HepG2 (cell line): ENCODE results near the gene ECT2. TPM values are rescaled to one million over a fixed set of nuclear protein-coding genes. Genes with fewer than 3 reads are reported as not detected.

Experiments
- BCLAF1 ChIP-seq: fragments of 450-650 bp; IDR thresholded peaks from 2 replicates; pipeline ENCODE4 v1.6.1; 2017; ENCODE audit warnings: mild to moderate bottlenecking
- CREM ChIP-seq, 2 experiments: sonication (generic) in 1 of 2; formaldehyde crosslinking in 1 of 2; IDR thresholded peaks; 2 replicates each; pipeline versions ENCODE4 v1.4.0 to v1.6.1; 2016 to 2020; ENCODE audit warnings: antibody characterized with exemption in 1 of 2, mild to moderate bottlenecking in 1 of 2, missing genetic modification reagents in 1 of 2
- E2F5 ChIP-seq: sonication (generic); formaldehyde crosslinking; conservative IDR thresholded peaks from 2 replicates; pipeline ENCODE4 v1.4.0; 2020; ENCODE audit warnings: missing genetic modification reagents
- FOXK2 ChIP-seq: fragments of 450-650 bp; IDR thresholded peaks from 2 replicates; pipeline ENCODE4 v1.6.1; 2016
- FOXM1 ChIP-seq: sonication (generic); formaldehyde crosslinking; IDR thresholded peaks from 2 replicates; pipeline ENCODE4 v1.5.0; 2020; ENCODE audit warnings: missing genetic modification reagents
- GPN1 ChIP-seq: sonication (generic); formaldehyde crosslinking; IDR thresholded peaks from 2 replicates; pipeline ENCODE4 v1.5.1; 2020; ENCODE audit warnings: missing genetic modification reagents, borderline replicate concordance
- HHEX ChIP-seq: IDR thresholded peaks from 2 replicates; pipeline ENCODE4 v1.6.1; 2016; ENCODE audit warnings: control low read depth
- RFX1 ChIP-seq: fragments of 450-650 bp; IDR thresholded peaks from 2 replicates; pipeline ENCODE4 v1.6.1; 2017
- SOX6 ChIP-seq, 2 experiments: fragments of 450-650 bp in 1 of 2; sonication (generic) in 1 of 2; formaldehyde crosslinking in 1 of 2; IDR thresholded peaks; 2 replicates each; pipeline versions ENCODE4 v1.4.0 to v1.6.1; 2017 to 2020; ENCODE audit warnings: antibody characterized with exemption in 1 of 2, mild to moderate bottlenecking in 1 of 2, missing genetic modification reagents in 1 of 2
- SRF ChIP-seq: IDR thresholded peaks from 2 replicates; pipeline ENCODE4 v1.6.1; 2011; ENCODE audit warnings: mild to moderate bottlenecking, low read depth, low read length, moderate library complexity
- TERF1 ChIP-seq: sonication (generic); formaldehyde crosslinking; IDR thresholded peaks from 2 replicates; pipeline ENCODE4 v1.8.0; 2022; ENCODE audit warnings: mild to moderate bottlenecking, missing genetic modification reagents, moderate library complexity
- ZNF30 ChIP-seq: sonication (generic); formaldehyde crosslinking; IDR thresholded peaks from 2 replicates; pipeline ENCODE4 v1.5.0; 2020; ENCODE audit warnings: mild to moderate bottlenecking, missing genetic modification reagents
- ZNF350 ChIP-seq: sonication (generic); formaldehyde crosslinking; IDR thresholded peaks from 2 replicates; pipeline ENCODE4 v1.4.0; 2020; ENCODE audit warnings: mild to moderate bottlenecking, low read depth, missing genetic modification reagents, borderline replicate concordance
- ZNF644 ChIP-seq: IDR thresholded peaks from 2 replicates; pipeline ENCODE4 v1.6.1; 2016; ENCODE audit warnings: low read depth
- ZNF775 ChIP-seq: sonication (generic); formaldehyde crosslinking; IDR thresholded peaks from 2 replicates; pipeline ENCODE4 v1.4.0; 2020; ENCODE audit warnings: missing genetic modification reagents, mild to moderate bottlenecking, moderate library complexity, borderline replicate concordance
- ZNF83 ChIP-seq: sonication (generic); formaldehyde crosslinking; IDR thresholded peaks from 2 replicates; pipeline ENCODE4 v1.4.0; 2020; ENCODE audit warnings: missing genetic modification reagents, mild to moderate bottlenecking, borderline replicate concordance
- ZNF878 ChIP-seq: sonication (generic); formaldehyde crosslinking; IDR thresholded peaks from 2 replicates; pipeline ENCODE4 v1.8.1; 2023; ENCODE audit warnings: mild to moderate bottlenecking, missing genetic modification reagents, moderate library complexity
- polyA plus RNA-seq, 8 experiments: library from polyadenylated mRNA; depleted of rRNA in 3 of 8; stranded (reverse) in 7 of 8; unstranded in 1 of 8; fragments of >200 nt; fragmentation: Illumina TruSeq in 4 of 8; extraction: Trizol in 4 of 8; gene quantifications; 2 replicates each; pipeline versions ENCODE4 v1.2.1 to v1.2.3, GENCODE V29; 2011 to 2016; ENCODE audit warnings: low read depth in 4 of 8, missing spikeins in 1 of 8, mixed read lengths in 1 of 8; ENCODE audit not compliant: insufficient read depth in 1 of 8
- total RNA-seq, 5 experiments: library from RNA; depleted of rRNA; stranded (reverse); fragments of >200 nt; fragmentation: Illumina TruSeq; extraction: Trizol; gene quantifications; 2 replicates each; pipeline ENCODE4 v1.2.3, GENCODE V29; 2016; ENCODE audit warnings: low read depth in 1 of 5
- TF ChIP-seq, protein P1 (sequence below): IDR thresholded peaks from 2 replicates; pipeline ENCODE4 v1.6.1; 2016; ENCODE audit warnings: missing genetic modification reagents, missing compliant biosample characterization
- TF ChIP-seq, protein P2 (sequence below): IDR thresholded peaks from 2 replicates; pipeline ENCODE4 v1.6.1; 2016; ENCODE audit warnings: low read depth, missing genetic modification reagents, missing compliant biosample characterization

ECT2 gene
- total and polyA plus RNA-seq, 2 of the 13 experiments (the other 11 are each of a cell fraction or from before 2014, with no cell fraction given), result 21.6 to 52.0 TPM

- TF ChIP-seq ZNF30 (CRISPR knock-in tag) (no peak), HHEX (CRISPR knock-in tag) (no peak), GPN1 (CRISPR knock-in tag) (no peak), ZNF644 (no peak), FOXM1 (CRISPR knock-in tag) (no peak), CREM (IDR thresholded peaks at IDR 0.05) (no peak), CREM (CRISPR knock-in tag; IDR thresholded peaks at IDR 0.05) (no peak), ZNF83 (CRISPR knock-in tag) (no peak), TERF1 (no peak), E2F5 (no peak), FOXK2 (no peak), SOX6 (IDR thresholded peaks at IDR 0.05) (no peak), SOX6 (CRISPR knock-in tag; IDR thresholded peaks at IDR 0.05) (peak; percentile 75), ZNF878 (CRISPR knock-in tag) (no peak), SRF (no peak), BCLAF1 (no peak), RFX1 (no peak), ZNF350 (no peak), ZNF775 (no peak)
- TF ChIP-seq, protein P1, sequence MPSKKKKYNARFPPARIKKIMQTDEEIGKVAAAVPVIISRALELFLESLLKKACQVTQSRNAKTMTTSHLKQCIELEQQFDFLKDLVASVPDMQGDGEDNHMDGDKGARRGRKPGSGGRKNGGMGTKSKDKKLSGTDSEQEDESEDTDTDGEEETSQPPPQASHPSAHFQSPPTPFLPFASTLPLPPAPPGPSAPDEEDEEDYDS (CRISPR knock-in tag), result no peak
- TF ChIP-seq, protein P2, sequence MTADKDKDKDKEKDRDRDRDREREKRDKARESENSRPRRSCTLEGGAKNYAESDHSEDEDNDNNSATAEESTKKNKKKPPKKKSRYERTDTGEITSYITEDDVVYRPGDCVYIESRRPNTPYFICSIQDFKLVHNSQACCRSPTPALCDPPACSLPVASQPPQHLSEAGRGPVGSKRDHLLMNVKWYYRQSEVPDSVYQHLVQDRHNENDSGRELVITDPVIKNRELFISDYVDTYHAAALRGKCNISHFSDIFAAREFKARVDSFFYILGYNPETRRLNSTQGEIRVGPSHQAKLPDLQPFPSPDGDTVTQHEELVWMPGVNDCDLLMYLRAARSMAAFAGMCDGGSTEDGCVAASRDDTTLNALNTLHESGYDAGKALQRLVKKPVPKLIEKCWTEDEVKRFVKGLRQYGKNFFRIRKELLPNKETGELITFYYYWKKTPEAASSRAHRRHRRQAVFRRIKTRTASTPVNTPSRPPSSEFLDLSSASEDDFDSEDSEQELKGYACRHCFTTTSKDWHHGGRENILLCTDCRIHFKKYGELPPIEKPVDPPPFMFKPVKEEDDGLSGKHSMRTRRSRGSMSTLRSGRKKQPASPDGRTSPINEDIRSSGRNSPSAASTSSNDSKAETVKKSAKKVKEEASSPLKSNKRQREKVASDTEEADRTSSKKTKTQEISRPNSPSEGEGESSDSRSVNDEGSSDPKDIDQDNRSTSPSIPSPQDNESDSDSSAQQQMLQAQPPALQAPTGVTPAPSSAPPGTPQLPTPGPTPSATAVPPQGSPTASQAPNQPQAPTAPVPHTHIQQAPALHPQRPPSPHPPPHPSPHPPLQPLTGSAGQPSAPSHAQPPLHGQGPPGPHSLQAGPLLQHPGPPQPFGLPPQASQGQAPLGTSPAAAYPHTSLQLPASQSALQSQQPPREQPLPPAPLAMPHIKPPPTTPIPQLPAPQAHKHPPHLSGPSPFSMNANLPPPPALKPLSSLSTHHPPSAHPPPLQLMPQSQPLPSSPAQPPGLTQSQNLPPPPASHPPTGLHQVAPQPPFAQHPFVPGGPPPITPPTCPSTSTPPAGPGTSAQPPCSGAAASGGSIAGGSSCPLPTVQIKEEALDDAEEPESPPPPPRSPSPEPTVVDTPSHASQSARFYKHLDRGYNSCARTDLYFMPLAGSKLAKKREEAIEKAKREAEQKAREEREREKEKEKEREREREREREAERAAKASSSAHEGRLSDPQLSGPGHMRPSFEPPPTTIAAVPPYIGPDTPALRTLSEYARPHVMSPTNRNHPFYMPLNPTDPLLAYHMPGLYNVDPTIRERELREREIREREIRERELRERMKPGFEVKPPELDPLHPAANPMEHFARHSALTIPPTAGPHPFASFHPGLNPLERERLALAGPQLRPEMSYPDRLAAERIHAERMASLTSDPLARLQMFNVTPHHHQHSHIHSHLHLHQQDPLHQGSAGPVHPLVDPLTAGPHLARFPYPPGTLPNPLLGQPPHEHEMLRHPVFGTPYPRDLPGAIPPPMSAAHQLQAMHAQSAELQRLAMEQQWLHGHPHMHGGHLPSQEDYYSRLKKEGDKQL, result 0 out of 2 replicates have a peak, but pooled peaks have one; percentile 20
Observed at GRCh38 chr3:172708921-172709773, 41.4 kb upstream of the ECT2 start (continued).
